Measurements from ENCODE around the gene HOXD1.

HOXD1 gene

GRCh38 chr2:176147210-176147799 is 41.2 kb upstream of the HOXD1 start:
- no peak for TF ChIP-seq FOXP2 (optimal IDR thresholded peaks at IDR 0.05; ENCODE audit: borderline replicate concordance, extremely low read depth, extremely low read length, insufficient read depth)

- TF ChIP-seq FOXP2 (optimal IDR thresholded peaks at IDR 0.05; ENCODE audit: borderline replicate concordance, extremely low read depth, extremely low read length, insufficient read depth) (no peak), TAF1 (IDR thresholded peaks at IDR 0.05; ENCODE audit: borderline replicate concordance, insufficient read depth, low read length) (no peak), POLR2AphosphoS5 (IDR thresholded peaks at IDR 0.05; ENCODE audit: low read depth, low read length) (no peak), REST (IDR thresholded peaks at IDR 0.05; ENCODE audit: insufficient read depth in 1 of 2, low read depth in 2 of 2, low read length in 2 of 2) (no peak), SIN3A (IDR thresholded peaks at IDR 0.05; ENCODE audit: borderline replicate concordance, insufficient read depth, low read length) (no peak)
These were observed 40.5 kb upstream of the HOXD1 start for GRCh38 chr2:176147800-176148496.

- TF ChIP-seq REST (IDR thresholded peaks at IDR 0.05; ENCODE audit: insufficient read depth in 1 of 2, low read depth in 2 of 2, low read length in 2 of 2) (no peak), POLR2AphosphoS5 (IDR thresholded peaks at IDR 0.05; ENCODE audit: low read depth, low read length) (no peak)
These were observed 39.6 kb upstream of the HOXD1 start for GRCh38 chr2:176148751-176149421.

GRCh38 chr2:176149481-176149938 is 39.0 kb upstream of the HOXD1 start:
- TF ChIP-seq SIN3A (IDR thresholded peaks at IDR 0.05; ENCODE audit: borderline replicate concordance, insufficient read depth, low read length) (no peak), POLR2AphosphoS5 (IDR thresholded peaks at IDR 0.05; ENCODE audit: low read depth, low read length) (no peak), REST (IDR thresholded peaks at IDR 0.05; ENCODE audit: insufficient read depth in 1 of 2, low read depth in 2 of 2, low read length in 2 of 2) (no peak), TAF1 (IDR thresholded peaks at IDR 0.05; ENCODE audit: borderline replicate concordance, insufficient read depth, low read length) (no peak), FOXP2 (optimal IDR thresholded peaks at IDR 0.05; ENCODE audit: borderline replicate concordance, extremely low read depth, extremely low read length, insufficient read depth) (no peak)

GRCh38 chr2:176149939-176150583 is 38.4 kb upstream of the HOXD1 start:
- no peak for TF ChIP-seq TAF1 (IDR thresholded peaks at IDR 0.05; ENCODE audit: borderline replicate concordance, insufficient read depth, low read length)
- TF ChIP-seq SIN3A (IDR thresholded peaks at IDR 0.05; ENCODE audit: borderline replicate concordance, insufficient read depth, low read length) = no peak
- TF ChIP-seq REST (IDR thresholded peaks at IDR 0.05; ENCODE audit: insufficient read depth in 1 of 2, low read depth in 2 of 2, low read length in 2 of 2) = no peak
- TF ChIP-seq FOXP2 (optimal IDR thresholded peaks at IDR 0.05; ENCODE audit: borderline replicate concordance, extremely low read depth, extremely low read length, insufficient read depth) = no peak
- no peak for TF ChIP-seq POLR2AphosphoS5 (IDR thresholded peaks at IDR 0.05; ENCODE audit: low read depth, low read length)

All from PFSK-1 (cell line).